HG02852 (cell line): ENCODE measurements around the gene TLN1.

Experiments
- ATAC-seq: cut with Tn5 transposase; IDR thresholded peaks from one replicate; pipeline ENCODE4 v1.9.1; 2021; ENCODE audit warnings: mild to moderate bottlenecking, moderate library complexity; ENCODE audit not compliant: unreplicated experiment

TLN1 gene

GRCh38 chr9:35650341-35651158 lies 81.4 kb downstream of the TLN1 start, which contains the start of gene SIT1:
TSS of gene SIT1 (minus strand) at chr9:35650931. CDS start at chr9:35650853, 78 bp downstream.
- no peak for ATAC-seq

DNA sequence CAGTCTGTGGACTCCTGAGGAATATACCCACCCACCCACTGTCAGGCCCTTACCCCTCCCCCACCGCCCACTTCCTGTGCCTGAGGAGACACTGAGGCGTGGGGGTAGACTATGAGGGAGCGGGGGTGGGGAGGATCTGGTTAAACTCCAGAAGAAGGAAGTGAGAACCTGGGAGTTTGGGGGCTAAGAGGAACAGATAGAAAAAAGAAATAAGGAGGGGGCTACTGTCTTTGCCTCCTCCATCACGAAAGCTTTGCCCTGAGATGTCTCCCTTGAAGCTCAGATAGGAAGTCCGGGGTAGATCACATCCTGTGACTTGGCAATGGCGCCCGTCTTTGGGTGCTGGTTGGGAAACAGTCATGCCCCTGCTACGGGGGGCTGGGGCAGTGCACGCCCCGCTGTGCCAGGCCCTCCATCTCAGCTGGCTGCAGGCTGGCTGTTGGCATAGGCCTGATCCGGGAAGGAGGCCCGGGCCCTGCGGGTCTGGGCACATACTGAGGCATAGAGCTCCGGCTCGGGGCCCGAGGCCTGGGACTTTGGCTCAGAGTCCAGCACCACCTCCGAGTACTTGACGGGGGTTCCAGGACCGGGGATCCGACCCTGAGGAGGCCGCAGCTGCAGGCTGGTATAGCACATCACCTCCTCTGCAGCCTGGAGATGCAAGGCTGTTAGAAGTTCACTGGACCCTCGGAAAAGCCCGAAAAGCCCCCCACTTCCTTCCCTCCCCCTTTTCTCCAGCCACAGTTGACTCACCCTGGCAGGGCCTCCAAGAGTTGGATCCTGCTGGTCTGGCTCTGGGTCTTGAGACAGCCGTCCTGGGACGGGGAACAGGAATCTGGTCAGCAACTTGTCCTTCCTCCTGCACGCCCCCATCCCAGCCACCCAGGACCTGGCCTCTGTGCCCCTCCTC lies 82.3 kb downstream of the TLN1 start:
- ATAC-seq, result no peak
